ENCODE data around the gene DNAJB11.
"Not testable (repeated sequence)": the region's sequence is repeated elsewhere in the genome, so short reads cannot be mapped to it uniquely, and the experiment has no call there.

DNAJB11 gene

GRCh38 chr3:186552408-186553031, 18.0 kb upstream of the DNAJB11 start:
- DNase-seq (ENCODE audit: low spot score): no peak

GRCh38 chr3:186564586-186564985, 5.9 kb upstream of the DNAJB11 start:
- DNase-seq (ENCODE audit: low spot score): no peak

GRCh38 chr3:186566772-186567071, 3.8 kb upstream of the DNAJB11 start:
- DNase-seq (ENCODE audit: low spot score): no peak

GRCh38 chr3:186567072-186567921, 3.2 kb upstream of the DNAJB11 start, which contains the start of gene TBCCD1:
Gene TBCCD1, minus strand, starts transcription at chr3:186567339. Its CDS starts 3,010 bp downstream, at chr3:186564329.
- DNase-seq (ENCODE audit: low spot score): peak; percentile 86

- not testable (repeated sequence) for DNase-seq (ENCODE audit: low spot score)
Observed at GRCh38 chr3:186569361-186569760, 1.2 kb upstream of the DNAJB11 start.

- DNase-seq (ENCODE audit: low spot score): no peak
Observed at GRCh38 chr3:186569779-186570095, 783 bp upstream of the DNAJB11 start.

- no peak for DNase-seq (ENCODE audit: low spot score)
Observed at GRCh38 chr3:186570941-186571643, 572 bp downstream of the DNAJB11 start.

GRCh38 chr3:186571644-186572013, 1.1 kb downstream of the DNAJB11 start:
- no peak for DNase-seq (ENCODE audit: low spot score)

GRCh38 chr3:186577521-186577920, 7.0 kb downstream of the DNAJB11 start:
- no peak for DNase-seq (ENCODE audit: low spot score)

- no peak for DNase-seq (ENCODE audit: low spot score)
Observed at GRCh38 chr3:186580785-186581184, 10.3 kb downstream of the DNAJB11 start.

GRCh38 chr3:186582541-186582940, 12.0 kb downstream of the DNAJB11 start:
- no peak for DNase-seq (ENCODE audit: low spot score)

- DNase-seq (ENCODE audit: low spot score): no peak
Observed at GRCh38 chr3:186583831-186584230, 13.3 kb downstream of the DNAJB11 start.

- DNase-seq (ENCODE audit: low spot score): not testable (repeated sequence)
Observed at GRCh38 chr3:186586245-186586644, 15.7 kb downstream of the DNAJB11 start.

GRCh38 chr3:186587183-186587582, 16.7 kb downstream of the DNAJB11 start:
- no peak for DNase-seq (ENCODE audit: low spot score)

GRCh38 chr3:186588632-186589031, 18.1 kb downstream of the DNAJB11 start:
- no peak for DNase-seq (ENCODE audit: low spot score)

- DNase-seq (ENCODE audit: low spot score): no peak
Observed at GRCh38 chr3:186589121-186589520, 18.6 kb downstream of the DNAJB11 start.

GRCh38 chr3:186589856-186590579, 19.5 kb downstream of the DNAJB11 start:
- no peak for DNase-seq (ENCODE audit: low spot score)

GRCh38 chr3:186590580-186591295, 20.2 kb downstream of the DNAJB11 start:
- DNase-seq (ENCODE audit: low spot score): no peak

GRCh38 chr3:186592682-186593081, 22.2 kb downstream of the DNAJB11 start:
- no peak for DNase-seq (ENCODE audit: low spot score)

GRCh38 chr3:186593862-186594261, 23.3 kb downstream of the DNAJB11 start:
- DNase-seq (ENCODE audit: low spot score): no peak

GRCh38 chr3:186594591-186595113, 24.1 kb downstream of the DNAJB11 start:
- DNase-seq (ENCODE audit: low spot score): no peak

Data from globus pallidus (tissue), 1 donor.